ENCODE data around the gene BICC1. TPM values are rescaled to one million over a fixed set of nuclear protein-coding genes. Genes with fewer than 3 reads are reported as not detected.
A peak's percentile ranks its signal among the peaks of the same experiment; 100 is the strongest.

Gene BICC1
- total RNA-seq, 1 experiment from 2014 or later, result 70.2 TPM

- no peak overlapping the region for H3K27ac Mint-ChIP-seq (ENCODE audit: unreplicated experiment)
- TF ChIP-seq, protein P1, sequence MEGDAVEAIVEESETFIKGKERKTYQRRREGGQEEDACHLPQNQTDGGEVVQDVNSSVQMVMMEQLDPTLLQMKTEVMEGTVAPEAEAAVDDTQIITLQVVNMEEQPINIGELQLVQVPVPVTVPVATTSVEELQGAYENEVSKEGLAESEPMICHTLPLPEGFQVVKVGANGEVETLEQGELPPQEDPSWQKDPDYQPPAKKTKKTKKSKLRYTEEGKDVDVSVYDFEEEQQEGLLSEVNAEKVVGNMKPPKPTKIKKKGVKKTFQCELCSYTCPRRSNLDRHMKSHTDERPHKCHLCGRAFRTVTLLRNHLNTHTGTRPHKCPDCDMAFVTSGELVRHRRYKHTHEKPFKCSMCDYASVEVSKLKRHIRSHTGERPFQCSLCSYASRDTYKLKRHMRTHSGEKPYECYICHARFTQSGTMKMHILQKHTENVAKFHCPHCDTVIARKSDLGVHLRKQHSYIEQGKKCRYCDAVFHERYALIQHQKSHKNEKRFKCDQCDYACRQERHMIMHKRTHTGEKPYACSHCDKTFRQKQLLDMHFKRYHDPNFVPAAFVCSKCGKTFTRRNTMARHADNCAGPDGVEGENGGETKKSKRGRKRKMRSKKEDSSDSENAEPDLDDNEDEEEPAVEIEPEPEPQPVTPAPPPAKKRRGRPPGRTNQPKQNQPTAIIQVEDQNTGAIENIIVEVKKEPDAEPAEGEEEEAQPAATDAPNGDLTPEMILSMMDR (IDR thresholded peaks at IDR 0.05; ENCODE audit: unreplicated experiment), result no peak
- DNase-seq, result no peak
- no peaks in the 10 kb centered on the region for H3K36me3 Mint-ChIP-seq (ENCODE audit: insufficient read depth, unreplicated experiment)
- intact Hi-C loops (cut with micrococcal nuclease; ENCODE audit: unreplicated experiment), result loop anchor here (1.0 to 2.0 kb wide), 4 partner anchors 31 to 51 kb away; no protein-coding TSS in a partner anchor
- peaks cover 50% of the 10 kb centered on the region for H3K4me1 Mint-ChIP-seq (ENCODE audit: low read depth, unreplicated experiment)
- BruUV-seq (replicated peaks), result no TSS peak
- CTCF ChIA-PET, result interaction anchor here (0.6 to 2.4 kb wide), 12 partner anchors 14 to 1148 kb away, joined by 3 to 9 read pairs (median 4); no protein-coding TSS in a partner anchor
- H3K4me3 Mint-ChIP-seq (ENCODE audit: low read depth, unreplicated experiment), result peak overlapping the region; percentile 4
- H3K27me3 Mint-ChIP-seq (ENCODE audit: unreplicated experiment), result peaks cover 17% of the 10 kb centered on the region
- peaks cover 4% of the 10 kb centered on the region for H3K9me3 Mint-ChIP-seq (ENCODE audit: low read depth, unreplicated experiment)
Measured at GRCh38 chr10:58467931-58468635, 44.6 kb upstream of the BICC1 start.

DNA sequence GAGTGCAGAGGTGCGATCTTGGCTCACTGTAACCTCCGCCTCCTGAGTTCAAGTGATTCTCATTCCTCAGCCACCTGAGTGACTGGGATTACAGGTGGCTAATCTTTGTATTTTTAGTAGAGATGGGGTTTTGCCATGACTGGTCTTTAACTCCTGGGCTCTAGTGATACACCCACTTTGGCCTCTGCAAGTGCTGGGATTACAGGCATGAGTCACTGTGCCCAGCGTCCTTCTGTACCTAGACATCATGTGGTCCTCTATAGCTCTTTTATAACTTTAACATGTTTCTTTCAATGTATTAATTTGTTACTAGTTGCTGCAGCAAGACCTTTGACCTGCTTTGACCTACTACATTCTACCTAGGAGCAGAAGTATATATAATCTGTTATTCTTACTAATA lies 38.7 kb upstream of the BICC1 start:
- Mint-ChIP-seq H3K27me3 (ENCODE audit: unreplicated experiment) (peaks cover 17% of the 10 kb centered on the region), H3K9me3 (ENCODE audit: low read depth, unreplicated experiment) (no peaks in the 10 kb centered on the region), H3K4me3 (ENCODE audit: low read depth, unreplicated experiment) (no peak overlapping the region), H3K36me3 (ENCODE audit: insufficient read depth, unreplicated experiment) (no peaks in the 10 kb centered on the region), H3K4me1 (ENCODE audit: low read depth, unreplicated experiment) (peaks cover 33% of the 10 kb centered on the region), H3K27ac (ENCODE audit: unreplicated experiment) (no peak overlapping the region)
- no peak for DNase-seq
- CTCF ChIA-PET, result interaction anchor here (0.6 kb wide), 1 partner anchor 55 kb away, joined by 3 read pairs; no protein-coding TSS in a partner anchor
- BruUV-seq (replicated peaks), result no TSS peak
- TF ChIP-seq, protein P1 (IDR thresholded peaks at IDR 0.05; ENCODE audit: unreplicated experiment), result no peak
- intact Hi-C loops (cut with micrococcal nuclease; ENCODE audit: unreplicated experiment), result no loop called here

GRCh38 chr10:58475322-58476277 lies 37.1 kb upstream of the BICC1 start:
- Mint-ChIP-seq H3K36me3 (ENCODE audit: insufficient read depth, unreplicated experiment) (no peaks in the 10 kb centered on the region), H3K4me1 (ENCODE audit: low read depth, unreplicated experiment) (peaks cover 17% of the 10 kb centered on the region), H3K27me3 (ENCODE audit: unreplicated experiment) (peaks cover 15% of the 10 kb centered on the region), H3K9me3 (ENCODE audit: low read depth, unreplicated experiment) (no peaks in the 10 kb centered on the region), H3K27ac (ENCODE audit: unreplicated experiment) (no peak overlapping the region), H3K4me3 (ENCODE audit: low read depth, unreplicated experiment) (peak overlapping the region; percentile 8)
- DNase-seq, result no peak
- intact Hi-C loops (cut with micrococcal nuclease; ENCODE audit: unreplicated experiment), result no loop called here
- BruUV-seq (replicated peaks), result no TSS peak
- TF ChIP-seq, protein P1 (IDR thresholded peaks at IDR 0.05; ENCODE audit: unreplicated experiment), result no peak
- CTCF ChIA-PET, result no interaction called here

DNA sequence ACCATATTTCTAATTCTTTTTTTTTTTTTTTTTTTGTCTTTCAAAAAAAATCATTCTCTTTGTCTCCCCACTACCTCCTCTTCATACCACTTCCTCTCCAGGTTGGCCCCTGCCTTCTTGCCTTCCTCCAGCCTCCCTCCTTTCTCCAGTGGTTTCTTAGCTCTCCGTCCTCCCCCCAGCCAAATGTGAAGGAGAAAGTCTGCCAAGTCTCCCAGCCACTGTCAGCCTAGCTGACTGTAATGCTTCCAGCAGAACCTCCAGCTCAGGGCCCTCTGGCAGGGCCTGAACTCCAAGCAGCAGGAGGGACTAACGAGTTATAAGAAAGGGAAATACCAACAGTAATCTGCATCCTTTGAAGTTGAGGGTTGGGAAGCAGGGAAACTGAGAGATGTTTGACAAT lies 35.5 kb upstream of the BICC1 start:
- Mint-ChIP-seq H3K27ac (ENCODE audit: unreplicated experiment) (no peak overlapping the region), H3K4me1 (ENCODE audit: low read depth, unreplicated experiment) (peaks cover 14% of the 10 kb centered on the region), H3K4me3 (ENCODE audit: low read depth, unreplicated experiment) (no peak overlapping the region), H3K9me3 (ENCODE audit: low read depth, unreplicated experiment) (no peaks in the 10 kb centered on the region), H3K27me3 (ENCODE audit: unreplicated experiment) (no peaks in the 10 kb centered on the region), H3K36me3 (ENCODE audit: insufficient read depth, unreplicated experiment) (no peaks in the 10 kb centered on the region)
- CTCF ChIA-PET, result no interaction called here
- BruUV-seq (replicated peaks), result no TSS peak
- DNase-seq, result no peak
- intact Hi-C loops (cut with micrococcal nuclease; ENCODE audit: unreplicated experiment), result no loop called here
- TF ChIP-seq, protein P1 (IDR thresholded peaks at IDR 0.05; ENCODE audit: unreplicated experiment), result no peak
